SU-DHL-6 (cell line): ENCODE results near the gene PXDN.

Experiments used
- CTCF ChIP-seq: fragments of 200-600 bp; sonication (generic); IDR thresholded peaks from one replicate; pipeline ENCODE4 v1.5.1; 2017; ENCODE audit warnings: antibody characterized with exemption, mild to moderate bottlenecking, low read length, moderate library complexity; ENCODE audit not compliant: insufficient read depth, poor library complexity, severe bottlenecking
- EZH2phosphoT487 ChIP-seq: fragments of 200-600 bp; sonication (generic), shearing (Covaris generic); conservative IDR thresholded peaks from 2 replicates; pipeline ENCODE4 v1.6.1; 2018; ENCODE audit warnings: mild to moderate bottlenecking, antibody characterized with exemption, low read length, moderate library complexity, mixed read lengths

GRCh38 chr2:1586923-1587840 lies 157.1 kb downstream of the PXDN start:
- TF ChIP-seq CTCF: no peak
- TF ChIP-seq EZH2phosphoT487: no peak
